Measurements from ENCODE around the gene BOC.

Gene BOC

DNA sequence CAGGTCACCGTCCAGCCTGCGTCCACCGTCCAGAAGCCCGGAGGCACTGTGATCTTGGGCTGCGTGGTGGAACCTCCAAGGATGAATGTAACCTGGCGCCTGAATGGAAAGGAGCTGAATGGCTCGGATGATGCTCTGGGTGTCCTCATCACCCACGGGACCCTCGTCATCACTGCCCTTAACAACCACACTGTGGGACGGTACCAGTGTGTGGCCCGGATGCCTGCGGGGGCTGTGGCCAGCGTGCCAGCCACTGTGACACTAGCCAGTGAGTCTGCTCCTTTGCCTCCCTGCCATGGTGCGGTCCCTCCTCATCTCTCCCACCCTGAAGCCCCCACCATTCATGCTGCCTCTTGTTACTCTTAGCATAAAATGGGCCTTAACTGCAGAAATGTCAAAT is 39.2 kb downstream of the BOC start:
- DNase-seq, result no peak

DNA sequence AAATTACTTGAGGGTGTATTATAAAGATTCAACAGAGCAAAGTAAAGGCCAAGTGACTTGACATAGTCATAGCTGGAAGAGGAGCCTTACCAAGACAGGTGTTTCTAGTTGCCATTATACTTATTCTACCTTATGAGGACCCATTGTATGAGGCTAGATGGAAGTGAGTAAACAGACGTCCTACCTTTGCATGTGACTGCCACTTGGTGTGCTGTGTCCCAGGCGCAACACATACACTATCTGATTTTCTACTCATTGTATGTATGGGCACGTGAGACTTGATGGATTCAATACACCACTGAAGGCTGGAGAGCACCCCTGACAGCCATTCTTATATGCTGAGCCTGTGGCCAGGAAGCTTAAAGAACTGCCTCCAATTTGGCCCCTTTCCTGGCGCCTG is 40.5 kb downstream of the BOC start:
- DNase-seq, result no peak

DNA sequence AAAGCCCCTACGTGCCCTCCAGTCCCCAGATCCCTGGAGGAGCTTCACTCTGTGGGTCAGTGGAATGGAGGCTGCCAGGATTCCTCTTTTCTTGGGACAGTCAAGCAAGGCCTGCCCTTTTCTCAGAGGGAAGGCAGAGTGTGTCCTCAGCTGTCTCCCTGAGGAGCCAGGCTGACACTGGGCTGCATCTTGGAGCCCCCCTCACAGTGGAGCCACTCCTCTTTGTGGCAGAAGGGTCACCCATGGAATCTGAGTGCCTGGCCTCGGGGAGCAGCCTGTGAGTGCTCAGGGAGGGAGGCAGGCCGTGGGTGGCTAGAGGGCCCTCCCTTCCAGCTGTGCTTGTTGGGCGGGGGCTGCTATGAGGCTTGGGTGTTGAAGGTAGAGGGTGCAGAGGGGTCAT is 41.2 kb downstream of the BOC start:
- DNase-seq, result no peak

DNA sequence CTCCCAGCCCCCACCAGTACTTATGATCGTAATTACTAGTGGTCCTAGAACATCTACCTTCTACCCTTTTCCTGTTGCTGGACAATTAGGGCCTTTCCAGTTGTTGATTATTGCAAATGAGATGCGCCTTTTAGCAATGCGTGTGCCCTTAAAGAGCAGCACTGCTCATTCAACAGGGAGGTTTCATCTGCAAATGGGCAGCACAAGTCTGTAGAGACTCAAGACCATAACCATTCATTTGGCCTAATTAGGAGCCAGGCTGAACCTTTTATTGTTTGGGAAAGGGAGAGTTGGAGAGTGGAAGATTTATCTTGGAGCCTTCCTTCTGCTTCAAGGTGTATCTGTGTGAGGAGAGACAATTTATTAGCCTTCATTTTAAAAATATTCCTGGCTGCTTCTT is 42.3 kb downstream of the BOC start:
- no peak for DNase-seq

DNA sequence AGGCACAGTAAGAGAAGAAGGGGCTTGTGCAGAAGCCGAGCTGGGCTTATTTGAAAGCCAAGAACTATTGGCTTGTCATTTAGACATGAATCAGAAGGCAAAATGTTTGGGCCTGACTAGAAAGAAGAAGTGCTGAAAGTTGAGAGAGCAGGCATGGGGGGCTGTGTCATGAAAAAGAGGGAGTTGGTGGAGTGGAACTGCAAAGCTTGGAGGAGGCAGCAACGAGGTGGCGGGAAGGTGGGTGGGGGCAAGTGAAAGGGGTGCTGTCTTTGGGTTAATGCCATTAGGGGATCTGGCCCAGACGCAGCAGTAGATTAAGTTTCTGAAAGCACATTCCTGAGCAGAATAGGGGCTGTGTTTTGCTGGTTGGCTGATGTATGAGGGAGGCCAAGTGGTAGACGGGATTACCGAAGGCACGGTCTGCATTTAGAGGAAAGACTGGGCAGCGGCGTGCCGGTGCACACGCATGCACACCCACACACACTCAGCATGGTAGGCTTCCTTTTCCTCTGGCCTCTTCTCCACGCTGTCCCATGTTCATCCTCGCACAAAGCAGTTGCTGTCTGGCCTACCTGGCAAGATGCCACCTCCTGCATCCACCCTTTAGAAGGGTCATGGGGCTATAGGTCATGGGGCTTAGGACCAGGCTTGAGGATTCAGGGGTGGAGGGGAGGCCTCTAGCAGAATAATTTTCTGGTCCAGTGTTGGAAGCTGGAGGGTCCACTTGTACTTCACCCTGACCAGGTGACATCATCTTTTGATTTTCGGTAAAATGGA is 43.0 kb downstream of the BOC start:
- no peak for DNase-seq

DNA sequence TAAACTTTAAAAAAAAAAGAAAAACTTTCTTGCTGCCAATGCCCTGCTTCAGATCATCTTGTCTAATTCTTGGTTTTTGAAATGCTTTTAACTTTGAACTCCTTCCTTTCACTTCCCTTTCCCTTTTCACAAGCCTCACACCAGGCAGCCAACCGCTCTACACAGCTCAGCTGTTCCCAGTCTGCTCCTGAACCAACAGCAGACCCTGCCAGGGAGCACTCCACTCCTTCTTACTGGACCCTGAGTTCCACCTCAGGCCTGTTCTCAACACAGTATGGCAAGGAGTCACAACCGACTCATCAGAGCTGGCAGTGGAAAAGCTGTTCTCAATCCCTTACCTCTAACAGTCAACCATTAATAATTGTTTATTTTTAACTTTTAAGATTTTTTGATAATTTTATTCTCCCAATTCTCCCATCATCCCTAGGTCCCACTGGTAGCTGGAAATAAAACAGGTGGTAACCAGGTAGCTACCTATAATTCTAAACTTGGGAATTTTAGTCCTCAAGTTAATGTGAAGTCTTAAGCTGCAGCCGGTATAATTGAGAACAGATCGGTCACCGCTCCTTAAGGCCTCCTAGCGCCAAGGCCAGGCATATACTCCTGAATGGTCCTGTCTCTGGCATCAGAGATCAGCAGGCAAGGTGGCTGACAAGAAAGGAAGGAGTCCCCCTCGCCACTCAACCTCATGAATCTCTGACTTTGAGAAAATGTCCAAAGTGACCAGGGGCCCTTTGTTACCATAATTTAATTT is 43.9 kb downstream of the BOC start:
- no peak for DNase-seq

DNA sequence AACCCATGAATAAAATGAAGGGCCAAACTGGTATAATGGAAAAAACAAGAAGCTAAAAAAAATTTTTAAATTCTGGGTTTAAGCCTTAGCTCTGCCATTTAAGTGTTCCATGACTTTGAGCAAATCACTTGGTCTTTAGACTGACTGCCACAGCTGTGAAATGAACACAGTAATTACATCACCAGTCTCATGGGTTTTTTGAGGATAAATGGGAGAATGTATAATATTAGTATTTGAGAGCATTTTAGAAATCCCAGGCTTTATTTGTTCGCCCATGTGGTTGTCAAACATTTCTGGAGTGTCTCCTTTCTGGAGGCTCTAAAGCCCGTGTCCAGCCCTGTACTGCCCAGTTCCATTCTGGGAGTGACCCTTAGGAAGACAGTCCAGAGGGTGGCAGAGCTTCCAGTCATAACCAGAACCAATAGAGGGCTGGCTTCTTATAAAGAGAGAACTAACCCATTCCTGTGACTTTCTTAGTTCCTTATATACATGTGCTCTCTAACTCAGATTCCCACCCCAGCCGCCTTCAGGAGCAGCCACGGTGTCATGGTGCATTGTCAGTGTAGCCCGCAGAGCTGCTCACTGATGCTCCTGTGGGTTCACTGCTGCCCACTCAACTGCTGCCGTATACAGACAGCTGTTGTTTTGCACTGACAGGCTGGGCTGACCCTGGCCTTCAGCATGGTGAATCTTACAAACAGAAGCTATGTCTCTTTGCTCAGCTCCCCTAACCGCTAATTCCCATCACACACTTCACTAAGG is 44.7 kb downstream of the BOC start:
- no peak for DNase-seq

DNA sequence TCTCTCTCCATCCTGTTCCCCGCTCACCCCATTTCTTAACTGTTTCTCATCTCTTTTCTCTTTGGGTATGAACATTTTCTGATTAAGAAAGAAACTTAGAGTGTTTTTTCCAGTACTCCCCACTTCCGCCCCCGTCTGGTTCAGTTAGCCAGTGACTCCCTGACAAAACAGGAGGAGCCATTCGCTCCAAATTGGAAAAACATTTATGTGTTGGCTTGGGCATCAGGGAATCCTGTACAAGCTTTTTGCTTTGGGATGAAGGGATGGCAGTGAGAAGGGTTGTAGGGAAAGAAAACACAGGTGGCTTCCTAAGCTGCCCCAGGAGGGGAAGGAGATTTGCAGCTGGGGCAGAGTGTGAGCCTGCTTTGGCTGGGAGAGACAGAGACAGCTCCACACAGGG is 47.0 kb downstream of the BOC start:
- no peak for DNase-seq

DNA sequence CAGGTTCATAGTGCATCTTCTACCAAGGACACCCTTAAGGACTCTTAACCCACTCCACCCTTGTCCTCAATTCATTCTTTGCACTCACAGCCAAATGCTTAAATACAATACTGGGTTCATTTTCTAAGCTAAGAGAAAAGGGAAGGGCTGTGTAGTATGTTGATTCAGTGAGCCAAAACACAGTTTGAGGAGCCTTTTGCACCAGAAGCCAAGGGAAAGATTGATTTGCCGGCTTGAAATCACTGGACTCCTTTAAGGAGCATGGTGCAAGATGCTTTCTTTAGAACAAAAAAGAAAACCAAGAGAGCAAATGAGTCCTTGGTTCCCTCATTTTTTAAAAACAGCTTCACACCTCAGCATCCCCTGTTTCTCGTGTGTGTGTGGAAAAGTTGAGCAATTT is 47.8 kb downstream of the BOC start:
- no peak for DNase-seq

DNA sequence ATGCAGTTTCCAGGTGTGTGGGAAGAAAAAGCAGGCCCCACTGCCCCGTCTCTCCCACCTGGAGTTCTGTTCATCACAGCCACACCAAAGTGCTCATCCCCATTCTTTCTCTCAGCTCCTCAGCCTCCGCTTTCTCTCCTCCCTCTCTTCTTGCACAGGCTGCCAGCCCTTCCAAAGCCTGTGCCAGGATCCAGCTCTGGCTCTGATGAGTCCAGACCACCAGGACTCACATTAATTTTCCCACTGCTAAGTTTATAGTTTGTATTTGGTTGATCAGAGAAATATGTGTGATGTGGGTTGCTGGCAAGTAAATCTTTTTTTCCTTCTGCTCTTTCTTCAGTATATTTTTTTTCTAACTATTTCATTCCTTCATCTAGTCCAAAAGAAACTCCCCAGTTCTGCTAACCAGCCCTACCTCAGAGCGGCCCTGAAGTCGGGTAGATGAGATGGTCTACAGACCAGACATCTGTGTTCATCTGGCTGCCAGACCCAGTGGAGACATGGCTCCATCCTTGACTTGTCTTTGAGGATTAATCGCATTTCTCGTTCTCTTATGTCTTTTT is 49.8 kb downstream of the BOC start:
- DNase-seq, result no peak

DNA sequence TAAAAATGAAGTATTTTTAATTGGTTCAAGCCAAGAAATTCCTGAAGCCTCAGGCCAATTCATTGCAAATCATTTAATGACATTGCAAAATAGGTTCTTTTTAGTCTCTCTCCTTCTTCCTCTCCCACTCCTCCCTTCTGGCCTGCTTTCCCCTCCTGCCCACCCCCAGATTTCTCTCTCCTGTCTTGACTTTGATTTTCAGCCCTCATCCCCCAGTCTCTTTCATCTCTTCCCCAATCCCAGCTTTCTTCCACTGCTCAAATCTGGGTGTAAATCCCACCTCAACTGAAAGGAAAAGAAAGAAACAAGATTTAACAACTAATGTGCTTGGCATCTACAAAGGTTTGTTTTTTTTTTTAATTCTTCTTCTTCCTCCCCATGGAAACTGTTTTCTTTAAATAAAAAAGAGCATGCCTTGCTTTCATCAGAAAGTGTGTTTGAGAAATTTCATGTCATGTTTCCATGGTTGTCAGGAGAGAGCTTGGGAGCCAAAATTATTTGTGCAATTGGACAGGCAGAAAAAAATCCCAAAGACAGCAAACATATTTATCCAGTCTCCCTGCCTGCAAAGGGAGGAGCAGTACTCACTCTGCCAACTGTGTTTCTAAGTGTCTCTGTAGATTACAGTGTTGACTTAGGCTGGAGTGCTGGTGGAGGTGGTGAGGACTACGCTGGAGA is 50.4 kb downstream of the BOC start:
- no peak for DNase-seq

DNA sequence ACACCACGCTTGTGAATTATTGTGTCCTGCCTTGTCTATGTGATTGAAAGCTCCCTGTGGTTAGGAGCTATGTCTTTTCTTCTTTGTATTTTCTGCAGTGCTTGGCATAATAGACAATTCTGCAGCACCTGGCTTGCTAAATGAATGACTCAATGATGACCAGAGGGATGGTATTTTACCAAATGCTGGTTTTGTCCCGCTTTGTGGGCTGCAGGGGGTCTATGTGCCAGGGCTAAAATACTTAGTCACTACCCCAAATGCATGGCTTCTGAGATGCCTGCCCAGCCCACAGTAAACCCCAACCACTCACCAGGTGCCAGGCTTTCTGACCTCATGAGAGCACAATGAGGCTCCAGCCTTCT is 50.9 kb downstream of the BOC start:
- DNase-seq, result no peak

DNA sequence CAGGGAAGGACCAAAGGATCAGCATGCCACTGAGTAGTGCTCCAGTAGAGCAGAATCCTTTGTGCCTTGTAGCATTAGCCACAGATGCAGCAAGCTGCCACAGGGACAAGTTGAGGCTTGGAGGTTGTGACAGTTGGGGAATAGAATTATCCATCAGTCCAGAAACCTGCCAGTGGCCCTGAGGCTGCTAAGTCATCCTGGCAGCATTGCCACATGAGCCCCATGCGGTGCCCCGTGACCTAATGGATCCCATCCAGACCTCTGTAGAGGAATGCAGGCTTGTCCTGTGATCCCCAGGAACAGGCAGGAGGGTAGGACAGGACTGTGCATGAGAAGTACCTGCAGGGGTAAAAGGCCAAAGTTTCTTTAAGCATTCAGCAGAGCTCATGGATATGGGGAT is 51.7 kb downstream of the BOC start:
- DNase-seq, result no peak

DNA sequence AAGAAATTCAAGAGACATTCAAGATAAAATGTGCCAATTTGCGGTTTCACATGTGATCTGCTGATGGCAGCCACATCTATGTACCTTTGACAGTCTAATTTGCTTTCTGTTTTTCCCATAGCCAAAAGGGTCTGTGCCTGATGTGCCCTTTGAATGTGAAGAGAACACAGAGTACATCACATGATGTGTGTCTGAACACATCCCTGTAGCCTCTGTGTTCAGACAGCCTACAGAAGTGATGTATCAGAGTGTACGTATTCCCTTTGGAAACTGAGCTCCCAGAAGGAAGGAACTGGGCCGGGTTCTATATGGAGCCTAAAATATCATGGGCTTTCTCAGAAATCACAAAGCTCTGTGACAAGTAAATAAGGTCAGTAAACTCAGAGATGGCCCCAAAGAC is 52.4 kb downstream of the BOC start:
- no peak for DNase-seq

DNA sequence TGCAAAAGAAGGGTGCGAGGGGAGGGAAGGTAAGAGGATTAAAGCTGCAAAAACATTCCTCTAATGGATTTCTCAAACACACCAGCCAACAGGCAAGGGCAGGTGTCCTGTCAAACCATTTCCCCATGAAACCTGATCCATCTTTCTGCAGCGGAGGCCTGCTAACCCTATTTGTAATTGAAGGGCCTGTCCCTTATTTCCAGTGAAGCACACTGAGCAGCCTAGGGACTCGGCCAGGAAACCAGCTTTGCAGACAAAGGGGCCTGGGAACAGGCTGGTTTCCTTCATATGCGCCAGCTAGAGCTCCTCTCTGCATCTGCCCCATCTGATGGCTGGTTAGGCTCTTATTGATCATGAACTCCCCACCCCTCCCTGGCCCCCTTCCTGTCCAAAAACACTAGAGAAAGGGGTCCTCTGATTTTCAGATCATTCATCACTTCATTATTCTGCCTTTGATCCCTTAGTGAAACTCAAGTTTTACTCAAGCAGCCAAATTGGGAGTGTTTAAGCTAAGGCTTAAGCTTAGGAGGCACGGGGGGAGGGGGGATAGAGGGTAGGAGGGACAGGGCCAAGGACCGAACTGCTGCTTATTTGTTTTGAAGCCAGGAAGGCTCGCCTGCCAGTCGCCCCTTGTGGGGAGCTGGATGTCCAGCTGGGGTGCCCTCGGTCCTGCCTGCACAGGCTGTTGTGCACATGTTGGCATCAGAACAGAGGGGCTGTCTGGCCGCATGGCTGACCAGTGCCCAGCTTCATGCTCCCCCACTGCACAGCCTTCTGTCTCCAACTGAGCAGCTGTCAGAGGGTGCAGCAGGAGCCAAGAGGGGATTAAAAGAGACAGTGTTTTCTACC is 53.1 kb downstream of the BOC start:
- no peak for DNase-seq

DNA sequence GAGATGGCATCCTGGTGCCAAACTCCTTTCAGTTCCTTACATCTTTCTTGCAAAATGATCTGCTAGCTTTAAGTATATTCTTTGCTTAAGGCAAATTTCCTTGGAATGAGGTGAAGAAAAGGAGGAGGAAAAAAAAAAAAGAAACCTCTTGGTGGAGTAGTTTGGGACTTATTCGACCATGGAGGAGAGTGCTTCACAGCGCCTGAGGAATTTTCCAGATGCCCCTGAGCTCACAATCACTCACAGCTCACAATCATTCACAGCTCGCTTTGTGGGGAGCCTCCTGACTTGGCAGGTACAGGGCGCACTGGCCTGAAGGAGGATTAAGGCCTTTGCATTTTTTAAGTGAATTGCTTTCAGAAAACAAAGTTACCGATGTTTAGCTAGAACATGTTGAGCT is 53.9 kb downstream of the BOC start:
- no peak for DNase-seq

DNA sequence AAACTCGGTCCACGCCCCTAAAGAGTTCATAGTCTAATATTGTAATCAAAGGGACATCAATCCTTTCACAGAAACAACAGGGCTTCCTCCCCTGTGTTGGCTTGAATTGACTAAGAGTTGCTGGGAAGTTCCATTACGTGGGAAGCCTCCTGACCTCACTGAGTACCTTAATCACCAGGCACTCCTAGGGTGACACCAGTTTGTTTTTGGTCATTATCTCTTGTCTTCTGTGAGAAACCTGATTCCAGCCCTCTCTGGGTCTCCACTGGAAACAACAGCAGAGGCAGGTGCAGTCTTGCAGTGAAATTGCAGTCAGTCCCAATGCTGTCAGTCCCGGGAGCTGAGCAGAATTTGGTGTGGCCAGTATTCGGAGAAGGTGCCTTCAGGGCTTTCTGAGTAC is 55.4 kb downstream of the BOC start:
- no peak for DNase-seq

DNA sequence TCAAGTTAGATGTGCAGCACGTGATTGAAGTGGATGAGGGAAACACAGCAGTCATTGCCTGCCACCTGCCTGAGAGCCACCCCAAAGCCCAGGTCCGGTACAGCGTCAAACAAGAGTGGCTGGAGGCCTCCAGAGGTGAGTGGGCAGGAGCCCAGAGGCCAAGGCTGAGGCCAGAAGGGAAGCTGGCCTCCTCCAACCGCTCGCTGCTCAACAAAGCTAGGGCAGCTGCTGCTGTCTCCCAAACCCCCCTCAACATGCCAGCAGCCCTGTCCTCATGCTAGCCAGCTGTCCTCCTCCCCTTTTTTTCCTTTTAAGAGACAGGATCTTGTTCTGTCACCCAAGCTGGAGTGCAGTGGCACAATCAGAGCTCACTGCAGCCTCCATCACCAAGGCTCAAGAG is 57.0 kb downstream of the BOC start:
- DNase-seq, result no peak

DNA sequence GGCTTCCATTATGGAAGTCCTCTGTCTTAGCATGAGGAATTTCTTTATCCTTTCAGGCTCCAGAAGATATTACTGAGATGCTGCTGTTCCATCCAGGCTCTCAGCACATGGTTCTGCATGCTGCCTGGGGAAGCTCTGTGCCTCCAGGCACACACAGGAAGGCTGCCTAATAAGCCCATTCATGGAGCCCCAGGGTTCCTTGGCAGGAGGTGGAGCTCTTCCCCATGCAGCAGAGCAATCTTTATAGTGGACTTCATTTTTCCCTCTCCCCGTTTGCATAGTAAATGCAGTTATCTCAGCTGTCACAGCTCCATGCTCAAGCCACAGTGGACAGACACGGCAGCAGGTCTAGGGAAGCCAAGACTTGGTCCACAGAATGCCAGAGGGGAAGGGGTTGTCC is 57.6 kb downstream of the BOC start:
- DNase-seq, result no peak

DNA sequence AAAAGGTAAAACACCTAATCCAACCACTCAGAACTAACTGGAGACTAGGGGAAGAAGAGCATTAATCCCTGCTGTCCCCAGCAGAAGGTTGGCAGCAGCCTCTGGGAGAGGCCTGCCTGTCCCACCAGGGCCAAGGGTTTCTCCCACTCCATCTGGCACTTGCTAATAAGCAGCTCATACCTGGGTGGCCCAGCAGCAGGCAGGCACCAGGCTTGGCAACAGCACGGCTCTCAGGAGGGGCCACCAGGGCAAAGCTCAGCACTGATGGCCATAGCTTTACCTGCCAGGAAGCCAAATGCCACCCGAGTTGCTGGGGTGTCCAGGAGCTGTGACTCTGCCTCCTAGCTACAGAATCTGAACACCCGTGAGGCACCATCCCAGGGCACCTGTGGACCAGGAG is 58.3 kb downstream of the BOC start:
- DNase-seq, result no peak

DNA sequence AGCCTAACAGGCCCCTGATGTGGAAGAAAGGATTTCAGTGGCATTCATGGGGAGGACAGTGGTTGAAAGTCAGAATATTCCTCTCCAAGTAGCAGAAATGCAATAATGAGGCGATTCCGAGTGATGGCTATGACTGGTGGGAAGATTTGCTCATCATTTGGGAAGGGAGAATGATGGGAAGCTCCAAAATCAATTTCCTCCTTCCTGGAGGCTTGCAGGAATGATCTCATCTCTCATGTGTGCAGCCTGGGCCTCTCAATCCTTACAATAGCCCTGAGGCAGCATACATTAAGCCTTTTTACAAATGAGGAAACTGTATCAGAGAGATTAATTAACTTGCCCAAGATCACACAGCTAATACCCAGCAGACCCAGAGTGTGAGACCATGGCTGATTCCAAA is 58.7 kb downstream of the BOC start:
- DNase-seq, result no peak

DNA sequence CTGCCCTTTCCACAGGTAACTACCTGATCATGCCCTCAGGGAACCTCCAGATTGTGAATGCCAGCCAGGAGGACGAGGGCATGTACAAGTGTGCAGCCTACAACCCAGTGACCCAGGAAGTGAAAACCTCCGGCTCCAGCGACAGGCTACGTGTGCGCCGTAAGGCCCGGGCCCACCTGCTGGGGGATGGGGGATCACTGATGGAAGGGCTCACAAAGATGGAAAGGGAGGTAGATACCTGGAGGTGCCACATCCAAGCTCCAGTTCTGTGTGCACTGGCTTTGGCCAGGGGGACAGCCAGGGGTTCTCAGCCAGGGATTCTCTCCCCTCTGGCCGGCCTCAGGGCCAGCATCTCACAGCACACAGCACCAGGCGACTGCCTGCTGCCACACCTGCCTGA is 59.4 kb downstream of the BOC start:
- DNase-seq, result no peak
